ENCODE data around the gene CHD2.

The CHD2 gene

GRCh38 chr15:92938387-92938786, 38.3 kb downstream of the CHD2 start:
- Histone ChIP-seq H3K27me3 (ENCODE audit: control insufficient read depth in 1 of 2, insufficient read depth in 2 of 2, low read length in 2 of 2) (no peaks in the 10 kb centered on the region), H3K4me3 (ENCODE audit: low read depth in 1 of 2, low read length in 2 of 2) (no peak overlapping the region), H3K9ac (ENCODE audit: low read depth in 1 of 2, low read length in 2 of 2) (no peak overlapping the region), H3K36me3 (ENCODE audit: control insufficient read depth in 1 of 2, insufficient read depth in 2 of 2, low read length in 2 of 2) (peaks cover 52 to 80% of the 10 kb centered on the region in 2 donors), H3K27ac (ENCODE audit: low read depth, low read length) (no peak overlapping the region), H3K9me3 (ENCODE audit: control insufficient read depth in 1 of 2, low read length in 2 of 2) (no peaks in the 10 kb centered on the region), H3K4me1 (ENCODE audit: control insufficient read depth in 1 of 2, insufficient read depth in 2 of 2, low read length in 2 of 2) (peaks cover 21 to 43% of the 10 kb centered on the region in 2 donors)

DNA sequence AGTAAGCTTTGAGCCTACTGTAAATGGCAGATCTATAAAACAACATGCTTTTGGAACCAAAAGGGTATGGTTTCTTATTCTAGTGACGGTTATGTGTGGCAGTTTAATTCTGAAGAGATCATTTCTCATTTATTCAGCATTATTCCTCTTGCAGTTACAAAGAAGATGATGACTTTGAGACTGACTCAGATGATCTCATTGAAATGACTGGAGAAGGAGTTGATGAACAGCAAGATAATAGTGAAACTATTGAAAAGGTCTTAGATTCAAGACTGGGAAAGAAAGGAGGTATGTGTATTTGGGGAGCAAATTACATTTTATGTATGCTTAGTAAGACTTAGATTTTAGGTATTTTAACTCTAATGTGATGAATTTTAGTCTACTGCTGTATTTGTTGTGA, 41.5 kb downstream of the CHD2 start:
- H3K9ac ChIP-seq (ENCODE audit: low read depth in 1 of 2, low read length in 2 of 2): no peak overlapping the region

GRCh38 chr15:92942706-92943105, 42.6 kb downstream of the CHD2 start:
- Histone ChIP-seq H3K36me3 (ENCODE audit: control insufficient read depth in 1 of 2, insufficient read depth in 2 of 2, low read length in 2 of 2) (peaks cover 64 to 86% of the 10 kb centered on the region in 2 donors), H3K27ac (ENCODE audit: low read depth, low read length) (no peak overlapping the region), H3K27me3 (ENCODE audit: control insufficient read depth in 1 of 2, insufficient read depth in 2 of 2, low read length in 2 of 2) (no peaks in the 10 kb centered on the region), H3K4me1 (ENCODE audit: control insufficient read depth in 1 of 2, insufficient read depth in 2 of 2, low read length in 2 of 2) (peaks cover 3 to 5% of the 10 kb centered on the region in 2 donors), H3K4me3 (ENCODE audit: low read depth in 1 of 2, low read length in 2 of 2) (no peak overlapping the region), H3K9ac (ENCODE audit: low read depth in 1 of 2, low read length in 2 of 2) (no peak overlapping the region), H3K9me3 (ENCODE audit: control insufficient read depth in 1 of 2, low read length in 2 of 2) (peaks cover 0 to 8% of the 10 kb centered on the region in 2 donors)

More for the DNA sequence above, 41.5 kb downstream of the CHD2 start:
- H3K4me1 ChIP-seq (ENCODE audit: control insufficient read depth in 1 of 2, insufficient read depth in 2 of 2, low read length in 2 of 2): peaks cover 7 to 15% of the 10 kb centered on the region in 2 donors
- no peaks in the 10 kb centered on the region for H3K27me3 ChIP-seq (ENCODE audit: control insufficient read depth in 1 of 2, insufficient read depth in 2 of 2, low read length in 2 of 2)
- peaks cover 62 to 83% of the 10 kb centered on the region in 2 donors for H3K36me3 ChIP-seq (ENCODE audit: control insufficient read depth in 1 of 2, insufficient read depth in 2 of 2, low read length in 2 of 2)
- H3K27ac ChIP-seq (ENCODE audit: low read depth, low read length): no peak overlapping the region
- no peaks in the 10 kb centered on the region for H3K9me3 ChIP-seq (ENCODE audit: control insufficient read depth in 1 of 2, low read length in 2 of 2)
- no peak overlapping the region for H3K4me3 ChIP-seq (ENCODE audit: low read depth in 1 of 2, low read length in 2 of 2)

- Histone ChIP-seq H3K27ac (ENCODE audit: low read depth, low read length) (no peak overlapping the region), H3K36me3 (ENCODE audit: control insufficient read depth in 1 of 2, insufficient read depth in 2 of 2, low read length in 2 of 2) (peaks cover 68 to 88% of the 10 kb centered on the region in 2 donors)
These were observed 43.5 kb downstream of the CHD2 start for GRCh38 chr15:92943581-92943980.

DNA sequence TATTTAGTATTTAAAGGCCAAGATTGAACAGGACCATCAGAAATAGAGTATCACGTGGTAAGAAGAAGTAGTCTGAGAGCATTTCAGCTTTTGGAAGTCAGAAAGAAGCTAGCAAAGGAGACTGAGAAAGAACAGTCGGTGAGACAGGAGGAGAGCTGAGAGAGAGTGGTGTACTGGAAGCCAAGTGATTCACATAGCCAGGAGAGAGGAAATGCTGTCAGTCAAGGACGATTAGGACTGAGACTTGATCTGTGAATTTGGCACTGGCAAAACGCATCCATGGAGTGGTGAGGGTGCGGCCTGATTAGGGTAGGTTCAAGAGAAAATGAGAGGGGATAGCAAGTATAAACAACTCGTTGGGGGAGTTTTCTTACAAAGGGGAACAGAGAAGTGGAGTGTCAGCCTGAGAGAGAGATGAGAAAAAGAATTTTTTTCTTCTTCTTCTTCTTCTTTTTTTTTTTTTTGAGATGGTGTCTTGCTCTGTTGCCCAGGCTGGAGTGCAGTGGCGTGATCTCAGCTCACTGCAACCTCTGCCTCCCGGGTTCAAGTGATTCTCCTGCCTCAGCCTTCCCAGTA, 44.9 kb downstream of the CHD2 start:
- peaks cover 70 to 88% of the 10 kb centered on the region in 2 donors for H3K36me3 ChIP-seq (ENCODE audit: control insufficient read depth in 1 of 2, insufficient read depth in 2 of 2, low read length in 2 of 2)
- no peaks in the 10 kb centered on the region for H3K27me3 ChIP-seq (ENCODE audit: control insufficient read depth in 1 of 2, insufficient read depth in 2 of 2, low read length in 2 of 2)
- H3K27ac ChIP-seq (ENCODE audit: low read depth, low read length): no peak overlapping the region
- H3K4me3 ChIP-seq (ENCODE audit: low read depth in 1 of 2, low read length in 2 of 2): no peak overlapping the region
- H3K9me3 ChIP-seq (ENCODE audit: control insufficient read depth in 1 of 2, low read length in 2 of 2): peaks cover 16 to 30% of the 10 kb centered on the region in 2 donors
- H3K9ac ChIP-seq (ENCODE audit: low read depth in 1 of 2, low read length in 2 of 2): no peak overlapping the region
- no peaks in the 10 kb centered on the region for H3K4me1 ChIP-seq (ENCODE audit: control insufficient read depth in 1 of 2, insufficient read depth in 2 of 2, low read length in 2 of 2)

More at GRCh38 chr15:92943581-92943980, 43.5 kb downstream of the CHD2 start:
- Histone ChIP-seq H3K27me3 (ENCODE audit: control insufficient read depth in 1 of 2, insufficient read depth in 2 of 2, low read length in 2 of 2) (no peaks in the 10 kb centered on the region), H3K9me3 (ENCODE audit: control insufficient read depth in 1 of 2, low read length in 2 of 2) (peaks cover 3 to 15% of the 10 kb centered on the region in 2 donors), H3K4me1 (ENCODE audit: control insufficient read depth in 1 of 2, insufficient read depth in 2 of 2, low read length in 2 of 2) (no peaks in the 10 kb centered on the region), H3K9ac (ENCODE audit: low read depth in 1 of 2, low read length in 2 of 2) (no peak overlapping the region), H3K4me3 (ENCODE audit: low read depth in 1 of 2, low read length in 2 of 2) (no peak overlapping the region)

- Histone ChIP-seq H3K36me3 (ENCODE audit: control insufficient read depth in 1 of 2, insufficient read depth in 2 of 2, low read length in 2 of 2) (peaks cover 86 to 91% of the 10 kb centered on the region in 2 donors), H3K9me3 (ENCODE audit: control insufficient read depth in 1 of 2, low read length in 2 of 2) (peaks cover 19 to 35% of the 10 kb centered on the region in 2 donors), H3K27me3 (ENCODE audit: control insufficient read depth in 1 of 2, insufficient read depth in 2 of 2, low read length in 2 of 2) (no peaks in the 10 kb centered on the region), H3K4me3 (ENCODE audit: low read depth in 1 of 2, low read length in 2 of 2) (no peak overlapping the region), H3K9ac (ENCODE audit: low read depth in 1 of 2, low read length in 2 of 2) (no peak overlapping the region), H3K27ac (ENCODE audit: low read depth, low read length) (no peak overlapping the region), H3K4me1 (ENCODE audit: control insufficient read depth in 1 of 2, insufficient read depth in 2 of 2, low read length in 2 of 2) (no peaks in the 10 kb centered on the region)
These were observed 47.1 kb downstream of the CHD2 start for GRCh38 chr15:92947071-92947730.

DNA sequence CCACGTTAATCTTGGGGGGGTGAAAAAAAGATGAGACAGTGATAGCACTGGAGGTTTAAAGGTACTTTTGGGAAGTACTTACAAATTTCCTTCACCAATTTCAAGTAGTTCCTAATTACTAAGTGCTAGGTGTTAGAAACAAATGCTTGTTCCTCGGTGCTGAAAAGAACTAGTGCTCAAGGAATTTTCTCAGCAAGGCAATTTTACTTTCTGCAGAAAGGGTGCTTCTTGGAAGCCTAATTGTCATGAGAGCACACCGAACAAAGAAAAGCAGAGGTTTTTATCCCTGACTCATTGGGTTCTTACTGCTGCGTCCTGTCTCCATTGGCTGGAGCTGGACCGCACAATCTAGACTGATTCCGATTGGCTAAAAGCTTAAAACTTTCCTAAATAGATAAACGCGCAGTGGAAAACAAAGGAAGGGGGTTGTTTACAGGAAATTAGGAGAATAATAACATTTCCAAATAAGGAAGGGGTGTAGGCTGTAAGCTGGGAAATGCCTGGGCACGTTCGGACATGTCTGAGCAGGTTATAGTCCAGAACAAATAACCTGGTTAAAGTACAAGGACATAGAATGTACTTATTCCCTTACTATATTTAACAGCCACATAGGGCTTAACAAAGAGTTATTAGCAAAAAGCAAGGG, 49.6 kb downstream of the CHD2 start:
- H3K4me1 ChIP-seq (ENCODE audit: control insufficient read depth in 1 of 2, insufficient read depth in 2 of 2, low read length in 2 of 2): no peaks in the 10 kb centered on the region
- H3K9ac ChIP-seq (ENCODE audit: low read depth in 1 of 2, low read length in 2 of 2): no peak overlapping the region
- H3K27ac ChIP-seq (ENCODE audit: low read depth, low read length): no peak overlapping the region
- no peak overlapping the region for H3K4me3 ChIP-seq (ENCODE audit: low read depth in 1 of 2, low read length in 2 of 2)
- H3K9me3 ChIP-seq (ENCODE audit: control insufficient read depth in 1 of 2, low read length in 2 of 2): peaks cover 19 to 35% of the 10 kb centered on the region in 2 donors
- H3K27me3 ChIP-seq (ENCODE audit: control insufficient read depth in 1 of 2, insufficient read depth in 2 of 2, low read length in 2 of 2): no peaks in the 10 kb centered on the region
- H3K36me3 ChIP-seq (ENCODE audit: control insufficient read depth in 1 of 2, insufficient read depth in 2 of 2, low read length in 2 of 2): peaks cover 76 to 92% of the 10 kb centered on the region in 2 donors

- H3K4me1 ChIP-seq (ENCODE audit: control insufficient read depth in 1 of 2, insufficient read depth in 2 of 2, low read length in 2 of 2): no peaks in the 10 kb centered on the region
- H3K27ac ChIP-seq (ENCODE audit: low read depth, low read length): no peak overlapping the region
- H3K4me3 ChIP-seq (ENCODE audit: low read depth in 1 of 2, low read length in 2 of 2): no peak overlapping the region
- H3K9ac ChIP-seq (ENCODE audit: low read depth in 1 of 2, low read length in 2 of 2): no peak overlapping the region
- no peaks in the 10 kb centered on the region for H3K27me3 ChIP-seq (ENCODE audit: control insufficient read depth in 1 of 2, insufficient read depth in 2 of 2, low read length in 2 of 2)
- peaks cover 80 to 96% of the 10 kb centered on the region in 2 donors for H3K36me3 ChIP-seq (ENCODE audit: control insufficient read depth in 1 of 2, insufficient read depth in 2 of 2, low read length in 2 of 2)
- H3K9me3 ChIP-seq (ENCODE audit: control insufficient read depth in 1 of 2, low read length in 2 of 2): peaks cover 19 to 35% of the 10 kb centered on the region in 2 donors
These were observed 51.8 kb downstream of the CHD2 start for GRCh38 chr15:92951800-92952457.

DNA sequence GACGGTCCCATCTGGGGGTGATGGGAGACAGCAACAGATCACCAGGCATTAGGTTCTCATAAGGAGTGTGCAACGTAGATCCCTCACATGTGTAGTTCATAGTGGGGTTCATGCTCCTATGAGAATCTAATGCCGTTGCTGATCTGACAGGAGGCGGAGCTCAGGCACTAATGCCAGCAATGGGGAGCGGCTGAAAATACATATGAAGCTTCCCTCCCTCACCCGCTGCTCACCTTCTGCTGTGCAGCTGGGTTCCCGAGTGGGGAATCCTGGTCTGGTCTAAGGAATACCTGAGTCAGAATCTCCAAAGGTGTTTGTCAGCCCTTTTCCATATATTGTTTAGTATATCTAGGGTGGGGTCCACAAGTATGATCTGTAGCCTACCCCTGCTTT, 52.3 kb downstream of the CHD2 start:
- no peaks in the 10 kb centered on the region for H3K4me1 ChIP-seq (ENCODE audit: control insufficient read depth in 1 of 2, insufficient read depth in 2 of 2, low read length in 2 of 2)
- H3K4me3 ChIP-seq (ENCODE audit: low read depth in 1 of 2, low read length in 2 of 2): no peak overlapping the region
- H3K9me3 ChIP-seq (ENCODE audit: control insufficient read depth in 1 of 2, low read length in 2 of 2): peaks cover 19 to 30% of the 10 kb centered on the region in 2 donors
- no peak overlapping the region for H3K27ac ChIP-seq (ENCODE audit: low read depth, low read length)
- no peak overlapping the region for H3K9ac ChIP-seq (ENCODE audit: low read depth in 1 of 2, low read length in 2 of 2)
- H3K27me3 ChIP-seq (ENCODE audit: control insufficient read depth in 1 of 2, insufficient read depth in 2 of 2, low read length in 2 of 2): no peaks in the 10 kb centered on the region
- H3K36me3 ChIP-seq (ENCODE audit: control insufficient read depth in 1 of 2, insufficient read depth in 2 of 2, low read length in 2 of 2): peaks cover 80 to 95% of the 10 kb centered on the region in 2 donors

- Histone ChIP-seq H3K27me3 (ENCODE audit: control insufficient read depth in 1 of 2, insufficient read depth in 2 of 2, low read length in 2 of 2) (no peaks in the 10 kb centered on the region), H3K27ac (ENCODE audit: low read depth, low read length) (no peak overlapping the region), H3K36me3 (ENCODE audit: control insufficient read depth in 1 of 2, insufficient read depth in 2 of 2, low read length in 2 of 2) (peaks cover 69 to 84% of the 10 kb centered on the region in 2 donors), H3K4me3 (ENCODE audit: low read depth in 1 of 2, low read length in 2 of 2) (no peak overlapping the region), H3K4me1 (ENCODE audit: control insufficient read depth in 1 of 2, insufficient read depth in 2 of 2, low read length in 2 of 2) (no peaks in the 10 kb centered on the region), H3K9me3 (ENCODE audit: control insufficient read depth in 1 of 2, low read length in 2 of 2) (peaks cover 17 to 20% of the 10 kb centered on the region in 2 donors), H3K9ac (ENCODE audit: low read depth in 1 of 2, low read length in 2 of 2) (no peak overlapping the region)
These were observed 53.4 kb downstream of the CHD2 start for GRCh38 chr15:92953566-92953965.
